Measurements from ENCODE around the gene CWC15. TPM values are rescaled to one million over a fixed set of nuclear protein-coding genes. Genes with fewer than 3 reads are reported as not detected.
"Not testable (repeated sequence)": the region's sequence is repeated elsewhere in the genome, so short reads cannot be mapped to it uniquely, and the experiment has no call there.

The CWC15 gene
- total and polyA plus RNA-seq, 4 donors: 17.6 to 47.0 (median 20.9) TPM

DNA sequence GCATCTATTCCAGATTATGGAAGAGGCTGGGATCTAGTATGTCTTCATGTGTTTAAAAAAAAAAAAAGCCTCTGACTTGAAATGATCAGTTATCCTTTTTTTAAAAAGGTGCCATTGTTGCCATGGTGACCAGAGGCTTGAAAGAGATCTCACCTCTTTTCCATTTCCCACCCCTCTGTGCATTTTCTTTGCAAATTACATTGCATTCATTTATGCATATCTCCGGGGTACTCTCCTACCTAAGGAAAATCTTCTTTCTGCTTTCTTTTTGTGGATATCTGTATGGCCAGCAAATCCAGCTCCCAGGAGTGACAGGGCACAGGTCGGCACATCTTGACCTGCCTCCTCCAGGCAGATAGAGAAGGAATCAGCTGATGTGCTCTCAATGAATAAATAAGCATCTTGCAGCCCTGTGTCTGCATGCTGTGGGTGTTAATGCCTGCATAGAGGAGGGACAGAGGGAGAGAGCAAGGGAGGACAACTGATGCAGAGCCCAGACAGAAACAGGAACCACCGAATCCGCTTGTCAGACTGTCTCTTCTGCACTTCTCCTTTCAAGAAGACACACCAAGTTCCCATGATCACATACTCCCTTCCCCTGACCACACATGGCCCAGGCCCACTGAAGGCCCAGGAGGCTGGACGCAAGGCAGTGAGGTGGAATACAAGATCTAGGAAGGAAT, 50.9 kb downstream of the CWC15 start:
- no peak overlapping the region for H3K4me3 ChIP-seq (ENCODE audit: low read depth in 1 of 3, low read length in 3 of 3)
- no peaks in the 10 kb centered on the region for H3K36me3 ChIP-seq (ENCODE audit: control insufficient read depth in 4 of 4, insufficient read depth in 3 of 4, low read depth in 1 of 4, low read length in 3 of 4)
- no peaks in the 10 kb centered on the region for H3K9me3 ChIP-seq (ENCODE audit: control insufficient read depth in 4 of 4, low read length in 3 of 4)
- DNase-seq (ENCODE audit: low spot score): no peak
- H3K9ac ChIP-seq (ENCODE audit: low read depth in 1 of 2, low read length in 2 of 2): no peak overlapping the region
- no peak overlapping the region for H3K27ac ChIP-seq (ENCODE audit: low read depth in 1 of 2, low read length in 2 of 2)
- no peaks in the 10 kb centered on the region for H3K27me3 ChIP-seq (ENCODE audit: control insufficient read depth in 4 of 4, insufficient read depth in 4 of 4, low read length in 3 of 4)
- peaks cover 1 to 11% (median 6%) of the 10 kb centered on the region in 4 donors for H3K4me1 ChIP-seq (ENCODE audit: control insufficient read depth in 4 of 4, insufficient read depth in 4 of 4, low read length in 3 of 4)
- no peak for TF ChIP-seq RAD21 (IDR thresholded peaks at IDR 0.05)
- TF ChIP-seq HNF4G (IDR thresholded peaks at IDR 0.05): no peak
- no peak for TF ChIP-seq GABPA (IDR thresholded peaks at IDR 0.05 in 1 of 2, conservative IDR thresholded peaks at IDR 0.05 in 1 of 2)
- TF ChIP-seq RXRA (IDR thresholded peaks at IDR 0.05): no peak
- no peak for TF ChIP-seq SP1 (IDR thresholded peaks at IDR 0.05)
- no peak for TF ChIP-seq FOXA1 (IDR thresholded peaks at IDR 0.05)
- no peak for TF ChIP-seq NR2F2 (IDR thresholded peaks at IDR 0.05)
- no peak for TF ChIP-seq FOXA2 (IDR thresholded peaks at IDR 0.05)
- TF ChIP-seq, protein P1, sequence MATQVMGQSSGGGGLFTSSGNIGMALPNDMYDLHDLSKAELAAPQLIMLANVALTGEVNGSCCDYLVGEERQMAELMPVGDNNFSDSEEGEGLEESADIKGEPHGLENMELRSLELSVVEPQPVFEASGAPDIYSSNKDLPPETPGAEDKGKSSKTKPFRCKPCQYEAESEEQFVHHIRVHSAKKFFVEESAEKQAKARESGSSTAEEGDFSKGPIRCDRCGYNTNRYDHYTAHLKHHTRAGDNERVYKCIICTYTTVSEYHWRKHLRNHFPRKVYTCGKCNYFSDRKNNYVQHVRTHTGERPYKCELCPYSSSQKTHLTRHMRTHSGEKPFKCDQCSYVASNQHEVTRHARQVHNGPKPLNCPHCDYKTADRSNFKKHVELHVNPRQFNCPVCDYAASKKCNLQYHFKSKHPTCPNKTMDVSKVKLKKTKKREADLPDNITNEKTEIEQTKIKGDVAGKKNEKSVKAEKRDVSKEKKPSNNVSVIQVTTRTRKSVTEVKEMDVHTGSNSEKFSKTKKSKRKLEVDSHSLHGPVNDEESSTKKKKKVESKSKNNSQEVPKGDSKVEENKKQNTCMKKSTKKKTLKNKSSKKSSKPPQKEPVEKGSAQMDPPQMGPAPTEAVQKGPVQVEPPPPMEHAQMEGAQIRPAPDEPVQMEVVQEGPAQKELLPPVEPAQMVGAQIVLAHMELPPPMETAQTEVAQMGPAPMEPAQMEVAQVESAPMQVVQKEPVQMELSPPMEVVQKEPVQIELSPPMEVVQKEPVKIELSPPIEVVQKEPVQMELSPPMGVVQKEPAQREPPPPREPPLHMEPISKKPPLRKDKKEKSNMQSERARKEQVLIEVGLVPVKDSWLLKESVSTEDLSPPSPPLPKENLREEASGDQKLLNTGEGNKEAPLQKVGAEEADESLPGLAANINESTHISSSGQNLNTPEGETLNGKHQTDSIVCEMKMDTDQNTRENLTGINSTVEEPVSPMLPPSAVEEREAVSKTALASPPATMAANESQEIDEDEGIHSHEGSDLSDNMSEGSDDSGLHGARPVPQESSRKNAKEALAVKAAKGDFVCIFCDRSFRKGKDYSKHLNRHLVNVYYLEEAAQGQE (IDR thresholded peaks at IDR 0.05): no peak
- TF ChIP-seq, protein P2, sequence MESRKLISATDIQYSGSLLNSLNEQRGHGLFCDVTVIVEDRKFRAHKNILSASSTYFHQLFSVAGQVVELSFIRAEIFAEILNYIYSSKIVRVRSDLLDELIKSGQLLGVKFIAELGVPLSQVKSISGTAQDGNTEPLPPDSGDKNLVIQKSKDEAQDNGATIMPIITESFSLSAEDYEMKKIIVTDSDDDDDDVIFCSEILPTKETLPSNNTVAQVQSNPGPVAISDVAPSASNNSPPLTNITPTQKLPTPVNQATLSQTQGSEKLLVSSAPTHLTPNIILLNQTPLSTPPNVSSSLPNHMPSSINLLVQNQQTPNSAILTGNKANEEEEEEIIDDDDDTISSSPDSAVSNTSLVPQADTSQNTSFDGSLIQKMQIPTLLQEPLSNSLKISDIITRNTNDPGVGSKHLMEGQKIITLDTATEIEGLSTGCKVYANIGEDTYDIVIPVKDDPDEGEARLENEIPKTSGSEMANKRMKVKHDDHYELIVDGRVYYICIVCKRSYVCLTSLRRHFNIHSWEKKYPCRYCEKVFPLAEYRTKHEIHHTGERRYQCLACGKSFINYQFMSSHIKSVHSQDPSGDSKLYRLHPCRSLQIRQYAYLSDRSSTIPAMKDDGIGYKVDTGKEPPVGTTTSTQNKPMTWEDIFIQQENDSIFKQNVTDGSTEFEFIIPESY (IDR thresholded peaks at IDR 0.05): no peak
- TF ChIP-seq EGR1 (IDR thresholded peaks at IDR 0.05; ENCODE audit: low read depth in 2 of 2): no peak
- no peak for TF ChIP-seq JUND (IDR thresholded peaks at IDR 0.05)
- no peak for TF ChIP-seq HNF4A (conservative IDR thresholded peaks at IDR 0.05)
- TF ChIP-seq, protein P3, sequence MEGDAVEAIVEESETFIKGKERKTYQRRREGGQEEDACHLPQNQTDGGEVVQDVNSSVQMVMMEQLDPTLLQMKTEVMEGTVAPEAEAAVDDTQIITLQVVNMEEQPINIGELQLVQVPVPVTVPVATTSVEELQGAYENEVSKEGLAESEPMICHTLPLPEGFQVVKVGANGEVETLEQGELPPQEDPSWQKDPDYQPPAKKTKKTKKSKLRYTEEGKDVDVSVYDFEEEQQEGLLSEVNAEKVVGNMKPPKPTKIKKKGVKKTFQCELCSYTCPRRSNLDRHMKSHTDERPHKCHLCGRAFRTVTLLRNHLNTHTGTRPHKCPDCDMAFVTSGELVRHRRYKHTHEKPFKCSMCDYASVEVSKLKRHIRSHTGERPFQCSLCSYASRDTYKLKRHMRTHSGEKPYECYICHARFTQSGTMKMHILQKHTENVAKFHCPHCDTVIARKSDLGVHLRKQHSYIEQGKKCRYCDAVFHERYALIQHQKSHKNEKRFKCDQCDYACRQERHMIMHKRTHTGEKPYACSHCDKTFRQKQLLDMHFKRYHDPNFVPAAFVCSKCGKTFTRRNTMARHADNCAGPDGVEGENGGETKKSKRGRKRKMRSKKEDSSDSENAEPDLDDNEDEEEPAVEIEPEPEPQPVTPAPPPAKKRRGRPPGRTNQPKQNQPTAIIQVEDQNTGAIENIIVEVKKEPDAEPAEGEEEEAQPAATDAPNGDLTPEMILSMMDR (IDR thresholded peaks at IDR 0.05; ENCODE audit: low read depth, low read length, missing input control): no peak
- TF ChIP-seq YY1 (IDR thresholded peaks at IDR 0.05): no peak
- 69% methylated on average over 5 of the region's 5 CpGs for WGBS

DNA sequence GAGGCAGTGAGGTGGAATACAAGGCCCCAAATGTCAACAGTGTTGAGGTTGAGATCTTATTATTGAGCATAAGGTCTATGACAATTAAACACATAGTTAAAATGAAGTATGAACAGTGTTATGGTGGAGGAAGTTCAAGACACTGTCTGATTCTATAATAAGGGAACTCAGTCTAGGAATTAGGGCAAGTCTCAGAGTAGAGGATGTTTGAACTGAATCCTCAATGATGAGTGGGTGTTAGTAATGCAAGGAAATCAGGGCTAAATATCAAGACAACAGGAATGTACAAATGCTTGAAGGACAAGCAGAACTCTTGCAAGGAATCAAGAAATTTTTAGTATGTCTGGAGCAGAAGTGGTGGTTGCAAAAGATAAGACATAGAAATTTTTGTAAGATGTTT, 53.0 kb downstream of the CWC15 start:
- Histone ChIP-seq H3K9ac (ENCODE audit: low read depth in 1 of 2, low read length in 2 of 2) (no peak overlapping the region), H3K4me3 (ENCODE audit: low read depth in 1 of 3, low read length in 3 of 3) (no peak overlapping the region), H3K4me1 (ENCODE audit: control insufficient read depth in 4 of 4, insufficient read depth in 4 of 4, low read length in 3 of 4) (peaks cover 0 to 5% (median 1%) of the 10 kb centered on the region in 4 donors), H3K27me3 (ENCODE audit: control insufficient read depth in 4 of 4, insufficient read depth in 4 of 4, low read length in 3 of 4) (no peaks in the 10 kb centered on the region), H3K36me3 (ENCODE audit: control insufficient read depth in 4 of 4, insufficient read depth in 3 of 4, low read depth in 1 of 4, low read length in 3 of 4) (no peaks in the 10 kb centered on the region), H3K27ac (ENCODE audit: low read depth in 1 of 2, low read length in 2 of 2) (no peak overlapping the region), H3K9me3 (ENCODE audit: control insufficient read depth in 4 of 4, low read length in 3 of 4) (no peaks in the 10 kb centered on the region)
- TF ChIP-seq YY1 (IDR thresholded peaks at IDR 0.05): no peak
- TF ChIP-seq, protein P3 (IDR thresholded peaks at IDR 0.05; ENCODE audit: low read depth, low read length, missing input control): no peak
- DNase-seq (ENCODE audit: low spot score): no peak

DNA sequence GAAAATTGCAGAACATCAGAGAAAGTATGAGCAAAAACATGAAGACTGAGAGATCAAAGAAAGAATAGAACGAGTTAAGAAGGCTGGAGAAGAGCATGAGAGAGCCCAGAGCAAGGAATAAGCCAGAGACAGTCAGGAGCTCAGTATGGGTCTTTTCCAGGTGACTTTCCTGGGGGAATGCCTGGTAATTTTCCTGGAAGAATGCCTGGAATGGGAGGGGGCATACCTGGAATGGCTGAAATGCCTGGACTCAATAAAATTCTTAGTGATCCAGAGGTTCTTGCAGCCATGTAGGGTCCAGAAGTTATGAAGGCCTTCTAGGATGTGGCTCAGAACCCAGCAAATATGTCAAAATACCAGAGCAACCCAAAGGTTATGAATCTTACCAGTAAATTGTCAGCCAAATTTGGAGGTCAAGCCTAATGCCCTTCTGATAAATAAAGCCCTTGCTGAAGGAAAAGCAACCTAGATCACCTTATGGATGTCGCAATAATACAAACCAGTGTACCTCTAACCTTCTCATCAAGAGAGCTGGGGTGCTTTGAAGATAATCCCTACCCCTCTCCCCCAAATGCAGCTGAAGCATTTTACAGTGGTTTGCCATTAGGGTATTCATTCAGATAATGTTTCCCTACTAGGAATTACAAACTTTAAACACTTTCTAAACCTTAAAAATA, 59.5 kb downstream of the CWC15 start:
- WGBS: 96% methylated on average over 2 of the region's 2 CpGs
- not testable (repeated sequence) for H3K27ac ChIP-seq (ENCODE audit: low read depth in 1 of 2, low read length in 2 of 2); H3K36me3 ChIP-seq (ENCODE audit: control insufficient read depth in 4 of 4, insufficient read depth in 3 of 4, low read depth in 1 of 4, low read length in 3 of 4); H3K4me3 ChIP-seq (ENCODE audit: low read depth in 1 of 3, low read length in 3 of 3); H3K27me3 ChIP-seq (ENCODE audit: control insufficient read depth in 4 of 4, insufficient read depth in 4 of 4, low read length in 3 of 4); H3K4me1 ChIP-seq (ENCODE audit: control insufficient read depth in 4 of 4, insufficient read depth in 4 of 4, low read length in 3 of 4); DNase-seq (ENCODE audit: low spot score); H3K9me3 ChIP-seq (ENCODE audit: control insufficient read depth in 4 of 4, low read length in 3 of 4); H3K9ac ChIP-seq (ENCODE audit: low read depth in 1 of 2, low read length in 2 of 2)

Data from liver (tissue), 9 donors.